Fibroblast of skin of back (primary cell): ENCODE measurements around the gene USF2.

Experiments
- DNase-seq: peaks from one replicate; pipeline ENCODE4 v3.0.0-alpha.2; 2013

USF2 gene

GRCh38 chr19:35302446-35302845, 33.7 kb downstream of the USF2 start:
- DNase-seq, result no peak

- DNase-seq, result no peak
Observed at GRCh38 chr19:35303357-35303915, 34.7 kb downstream of the USF2 start.

GRCh38 chr19:35304036-35304435, 35.3 kb downstream of the USF2 start:
- DNase-seq, result no peak

- DNase-seq, result no peak
Observed at GRCh38 chr19:35305181-35305580, 36.4 kb downstream of the USF2 start.

- no peak for DNase-seq
Observed at GRCh38 chr19:35306473-35307246, 37.9 kb downstream of the USF2 start.

- no peak for DNase-seq
Observed at GRCh38 chr19:35307931-35308330, 39.2 kb downstream of the USF2 start.

GRCh38 chr19:35308910-35309309, 40.1 kb downstream of the USF2 start:
- no peak for DNase-seq

- no peak for DNase-seq
Observed at GRCh38 chr19:35309481-35310279, 40.9 kb downstream of the USF2 start.

- DNase-seq, result no peak
Observed at GRCh38 chr19:35310331-35310730, 41.6 kb downstream of the USF2 start.

GRCh38 chr19:35310811-35311465, 42.2 kb downstream of the USF2 start:
- DNase-seq, result no peak

- no peak for DNase-seq
Observed at GRCh38 chr19:35311901-35312665, 43.3 kb downstream of the USF2 start.

- no peak for DNase-seq
Observed at GRCh38 chr19:35313587-35313986, 44.8 kb downstream of the USF2 start.

GRCh38 chr19:35314031-35314430, 45.3 kb downstream of the USF2 start:
- no peak for DNase-seq

- no peak for DNase-seq
Observed at GRCh38 chr19:35314858-35315470, 46.2 kb downstream of the USF2 start.

GRCh38 chr19:35315883-35316282, 47.1 kb downstream of the USF2 start:
- DNase-seq, result no peak

- no peak for DNase-seq
Observed at GRCh38 chr19:35316560-35316959, 47.8 kb downstream of the USF2 start.

- DNase-seq, result no peak
Observed at GRCh38 chr19:35317464-35318043, 48.8 kb downstream of the USF2 start.

GRCh38 chr19:35318679-35319448, 50.1 kb downstream of the USF2 start:
- DNase-seq, result peak; percentile 59

- no peak for DNase-seq
Observed at GRCh38 chr19:35320065-35320713, 51.4 kb downstream of the USF2 start.

GRCh38 chr19:35321291-35321690, 52.5 kb downstream of the USF2 start:
- DNase-seq, result no peak
